ENCODE results near the gene DDR2.

GRCh38 chr1:162616848-162617247 lies 15.4 kb upstream of the DDR2 start:
- no peak for TF ChIP-seq CTCF (IDR thresholded peaks at IDR 0.05; ENCODE audit: borderline replicate concordance, extremely low read depth, low read length, poor library complexity, severe bottlenecking)
- no peak for TF ChIP-seq EZH2 (IDR thresholded peaks at IDR 0.05; ENCODE audit: borderline replicate concordance, low read depth, low read length, severe bottlenecking)

Data from DND-41 (cell line).